WTC11 (cell line): ENCODE measurements around the gene SPATA32. TPM values are rescaled to one million over a fixed set of nuclear protein-coding genes. Genes with fewer than 3 reads are reported as not detected.

ENCODE experiments used
- ATAC-seq: fragments of 200-7000 bp; cut with Tn5 transposase; 2 replicates; pipeline ENCODE4 v1.10.0; 2021; ENCODE audit warnings: mild to moderate bottlenecking, moderate library complexity
- CTCF ChIA-PET: fragments of 300-600 bp; sonication (Branson Sonifier 250); formaldehyde crosslinking; loops from one replicate; lab custom pipeline; 2021; ENCODE audit warnings: antibody characterized with exemption; lab: Charles Lee
- POLR2A ChIA-PET: fragments of 350-600 bp; sonication (Branson Sonifier 250); formaldehyde crosslinking; loops from one replicate; lab custom pipeline; 2021; ENCODE audit warnings: antibody characterized with exemption; lab: Charles Lee
- DNase-seq: peaks from one replicate; pipeline ENCODE4 v3.0.0; 2021; ENCODE audit warnings: low spot score
- H3K27ac Mint-ChIP-seq: 2 replicates; pipeline ENCODE4 v1.8.0; 2021; ENCODE audit warnings: mixed read lengths
- H3K27me3 Mint-ChIP-seq: 2 replicates; pipeline ENCODE4 v1.8.0; 2021; ENCODE audit warnings: low read depth, mild to moderate bottlenecking, moderate library complexity, mixed read lengths
- H3K36me3 Mint-ChIP-seq: 2 replicates; pipeline ENCODE4 v1.8.0; 2021; ENCODE audit warnings: mixed read lengths
- H3K4me1 Mint-ChIP-seq: 2 replicates; pipeline ENCODE4 v1.8.0; 2022; ENCODE audit warnings: mixed read lengths
- H3K4me3 Mint-ChIP-seq: 2 replicates; pipeline ENCODE4 v1.8.0; 2021; ENCODE audit warnings: mild to moderate bottlenecking, moderate library complexity, mixed read lengths
- H3K9me3 Mint-ChIP-seq: 2 replicates; pipeline ENCODE4 v1.8.0; 2021; ENCODE audit warnings: mixed read lengths
- ARID4B ChIP-seq: sonication (generic); formaldehyde crosslinking; IDR thresholded peaks from 2 replicates; pipeline ENCODE4 v1.8.0; 2023; ENCODE audit warnings: missing genetic modification reagents, mild to moderate bottlenecking, borderline replicate concordance
- ATF3 ChIP-seq: sonication (generic); formaldehyde crosslinking; conservative IDR thresholded peaks from 2 replicates; pipeline ENCODE4 v1.8.1; 2022; ENCODE audit warnings: mild to moderate bottlenecking, missing genetic modification reagents
- ERG ChIP-seq: fragments of 250-450 bp; sonication (Bioruptor Pico); IDR thresholded peaks from 2 replicates; pipeline ENCODE4 v1.8.0; 2021; ENCODE audit warnings: mild to moderate bottlenecking
- ETV6 ChIP-seq: sonication (generic); formaldehyde crosslinking; IDR thresholded peaks from 2 replicates; pipeline ENCODE4 v1.8.1; 2022; ENCODE audit warnings: mild to moderate bottlenecking, missing genetic modification reagents
- GTF2I ChIP-seq: fragments of 250-450 bp; sonication (Bioruptor Pico); conservative IDR thresholded peaks from 2 replicates; pipeline ENCODE4 v1.4.0; 2021; ENCODE audit warnings: mild to moderate bottlenecking
- HMGXB4 ChIP-seq: sonication (generic); formaldehyde crosslinking; IDR thresholded peaks from 2 replicates; pipeline ENCODE4 v1.8.1; 2023; ENCODE audit warnings: mild to moderate bottlenecking, moderate library complexity, missing genetic modification reagents
- NFYB ChIP-seq: sonication (generic); formaldehyde crosslinking; conservative IDR thresholded peaks from 2 replicates; pipeline ENCODE4 v1.8.0; 2022; ENCODE audit warnings: low read depth, missing genetic modification reagents
- NR3C1 ChIP-seq: sonication (generic); formaldehyde crosslinking; conservative IDR thresholded peaks from 2 replicates; pipeline ENCODE4 v1.8.1; 2023; ENCODE audit warnings: low read depth, mild to moderate bottlenecking, missing genetic modification reagents
- PRRX2 ChIP-seq: fragments of 250-450 bp; sonication (Bioruptor Pico); IDR thresholded peaks from 2 replicates; pipeline ENCODE4 v1.8.0; 2021; ENCODE audit warnings: mild to moderate bottlenecking
- RELA ChIP-seq: sonication (generic); formaldehyde crosslinking; IDR thresholded peaks from 2 replicates; pipeline ENCODE4 v1.8.1; 2022; ENCODE audit warnings: missing genetic modification reagents, mild to moderate bottlenecking, borderline replicate concordance
- TEAD1 ChIP-seq: sonication (generic); formaldehyde crosslinking; IDR thresholded peaks from 2 replicates; pipeline ENCODE4 v1.8.0; 2022; ENCODE audit warnings: mild to moderate bottlenecking, missing genetic modification reagents
- TP53 ChIP-seq: sonication (generic); formaldehyde crosslinking; IDR thresholded peaks from 2 replicates; pipeline ENCODE4 v1.8.1; 2023; ENCODE audit warnings: mild to moderate bottlenecking, missing genetic modification reagents
- ZNF396 ChIP-seq: fragments of 250-450 bp; sonication (Bioruptor Pico); IDR thresholded peaks from 2 replicates; pipeline ENCODE4 v1.8.0; 2021; ENCODE audit warnings: mild to moderate bottlenecking, moderate library complexity, borderline replicate concordance
- ZNF416 ChIP-seq: fragments of 250-450 bp; sonication (Bioruptor Pico); IDR thresholded peaks from 2 replicates; pipeline ENCODE4 v1.9.0; 2021; ENCODE audit warnings: mild to moderate bottlenecking, inconsistent platforms
- ZNF512 ChIP-seq: sonication (generic); formaldehyde crosslinking; IDR thresholded peaks from 2 replicates; pipeline ENCODE4 v1.8.1; 2022; ENCODE audit warnings: missing genetic modification reagents, borderline replicate concordance
- total RNA-seq: library from RNA; stranded (reverse); gene quantifications from 3 replicates; pipeline ENCODE4 v1.2.3, GENCODE V29; 2021

The SPATA32 gene
- total RNA-seq, 1 experiment from 2014 or later: 0.15 TPM

GRCh38 chr17:45310380-45311324 is 48.8 kb upstream of the SPATA32 start:
- Mint-ChIP-seq H3K27ac (no peak overlapping the region), H3K27me3 (peaks cover 10% of the 10 kb centered on the region), H3K36me3 (peaks cover 5% of the 10 kb centered on the region; the same call in 1 of the 2 replicates), H3K4me1 (peaks cover 28% of the 10 kb centered on the region), H3K4me3 (no peak overlapping the region), H3K9me3 (no peaks in the 10 kb centered on the region)
- TF ChIP-seq HMGXB4: no peak
- no peak for TF ChIP-seq ZNF416 (CRISPR knock-in tag)
- TF ChIP-seq NFYB (CRISPR knock-in tag): no peak
- TF ChIP-seq TEAD1: no peak
- TF ChIP-seq ARID4B (CRISPR knock-in tag): no peak
- CTCF ChIA-PET: interaction anchor here (0.6 to 1.8 kb wide), 5 partner anchors 33 to 175 kb away, joined by 4 to 8 read pairs (median 6); partner anchors contain the start of gene ACBD4
- DNase-seq (no peak), ATAC-seq (no peak)
- POLR2A ChIA-PET: no interaction called here

- POLR2A ChIA-PET: no interaction called here
- no peaks in the 10 kb centered on the region for H3K27me3 Mint-ChIP-seq
- H3K9me3 Mint-ChIP-seq: no peaks in the 10 kb centered on the region
Observed at GRCh38 chr17:45309400-45309799, 47.5 kb upstream of the SPATA32 start.

More at GRCh38 chr17:45309400-45309799, 47.5 kb upstream of the SPATA32 start:
- H3K4me1 Mint-ChIP-seq: peaks cover 19% of the 10 kb centered on the region
- ATAC-seq (no peak), DNase-seq (no peak)
- H3K27ac Mint-ChIP-seq: no peak overlapping the region; the same call in 1 of the 2 replicates
- H3K4me3 Mint-ChIP-seq: no peak overlapping the region
- TF ChIP-seq ZNF416 (CRISPR knock-in tag): no peak
- TF ChIP-seq ARID4B (CRISPR knock-in tag): no peak
- no peak for TF ChIP-seq ZNF512 (CRISPR knock-in tag)
- no peak for TF ChIP-seq ATF3
- no peak for TF ChIP-seq ERG (CRISPR knock-in tag)
- TF ChIP-seq GTF2I (CRISPR knock-in tag): no peak
- TF ChIP-seq ZNF396: no peak
- TF ChIP-seq ETV6 (CRISPR knock-in tag): no peak
- no peak for TF ChIP-seq RELA (CRISPR knock-in tag)
- TF ChIP-seq NR3C1 (CRISPR knock-in tag): no peak
- no peak for TF ChIP-seq TP53 (CRISPR knock-in tag)
- TF ChIP-seq PRRX2 (CRISPR knock-in tag): no peak
- H3K36me3 Mint-ChIP-seq: peaks cover 5% of the 10 kb centered on the region; the same call in 1 of the 2 replicates
- CTCF ChIA-PET: interaction anchor here (0.6 to 0.8 kb wide), 2 partner anchors 73 to 197 kb away, joined by 3 read pairs; no protein-coding TSS in a partner anchor
